Peyer's patch (tissue), 4 donors: Measurements from ENCODE around the gene BRSK1.

Experiments
- CTCF ChIP-seq, 6 experiments: fragments of 450-650 bp in 4 of 6; fragments of 200-600 bp in 2 of 6; sonication (generic) in 1 of 6; IDR thresholded peaks; one replicate each; pipeline ENCODE4 v1.5.1; 2017 to 2019; ENCODE audit warnings: antibody characterized with exemption in 6 of 6, mild to moderate bottlenecking in 3 of 6, moderate library complexity in 1 of 6
- POLR2A ChIP-seq, 2 donors: fragments of 450-650 bp; IDR thresholded peaks; one replicate each; pipeline ENCODE4 v1.5.1; 2017; ENCODE audit warnings: antibody characterized with exemption in 2 of 2, mild to moderate bottlenecking in 2 of 2, moderate library complexity in 2 of 2

- TF ChIP-seq CTCF (IDR thresholded peaks at IDR 0.05) (no peak), POLR2A (IDR thresholded peaks at IDR 0.05) (no peak)
These were observed 32.8 kb downstream of the BRSK1 start for GRCh38 chr19:55316646-55317045.
